ENCODE measurements around the gene STT3A.

DNA sequence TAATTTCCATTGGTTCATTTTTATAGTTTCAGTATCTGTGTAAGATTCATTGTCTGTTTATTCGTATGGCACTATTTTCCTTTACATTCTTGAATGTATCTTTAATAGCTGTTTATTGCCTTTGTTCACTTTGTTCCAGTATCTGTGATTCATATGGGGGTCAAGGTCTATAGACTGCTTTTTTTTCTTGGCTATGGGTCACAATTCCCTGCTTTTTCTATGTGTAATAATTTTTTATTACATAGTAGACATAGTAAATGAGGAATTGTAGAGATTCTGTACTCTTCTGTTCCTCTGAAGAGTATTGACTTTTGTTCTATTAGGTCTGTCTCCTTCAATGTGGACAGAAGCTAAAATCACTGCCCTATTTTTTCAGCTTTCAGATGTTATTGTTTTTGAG is 77.5 kb downstream of the STT3A start:
- TF ChIP-seq, protein P1, sequence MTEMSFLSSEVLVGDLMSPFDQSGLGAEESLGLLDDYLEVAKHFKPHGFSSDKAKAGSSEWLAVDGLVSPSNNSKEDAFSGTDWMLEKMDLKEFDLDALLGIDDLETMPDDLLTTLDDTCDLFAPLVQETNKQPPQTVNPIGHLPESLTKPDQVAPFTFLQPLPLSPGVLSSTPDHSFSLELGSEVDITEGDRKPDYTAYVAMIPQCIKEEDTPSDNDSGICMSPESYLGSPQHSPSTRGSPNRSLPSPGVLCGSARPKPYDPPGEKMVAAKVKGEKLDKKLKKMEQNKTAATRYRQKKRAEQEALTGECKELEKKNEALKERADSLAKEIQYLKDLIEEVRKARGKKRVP (CRISPR knock-in tag; IDR thresholded peaks at IDR 0.05) = no peak
- TF ChIP-seq, protein P2, sequence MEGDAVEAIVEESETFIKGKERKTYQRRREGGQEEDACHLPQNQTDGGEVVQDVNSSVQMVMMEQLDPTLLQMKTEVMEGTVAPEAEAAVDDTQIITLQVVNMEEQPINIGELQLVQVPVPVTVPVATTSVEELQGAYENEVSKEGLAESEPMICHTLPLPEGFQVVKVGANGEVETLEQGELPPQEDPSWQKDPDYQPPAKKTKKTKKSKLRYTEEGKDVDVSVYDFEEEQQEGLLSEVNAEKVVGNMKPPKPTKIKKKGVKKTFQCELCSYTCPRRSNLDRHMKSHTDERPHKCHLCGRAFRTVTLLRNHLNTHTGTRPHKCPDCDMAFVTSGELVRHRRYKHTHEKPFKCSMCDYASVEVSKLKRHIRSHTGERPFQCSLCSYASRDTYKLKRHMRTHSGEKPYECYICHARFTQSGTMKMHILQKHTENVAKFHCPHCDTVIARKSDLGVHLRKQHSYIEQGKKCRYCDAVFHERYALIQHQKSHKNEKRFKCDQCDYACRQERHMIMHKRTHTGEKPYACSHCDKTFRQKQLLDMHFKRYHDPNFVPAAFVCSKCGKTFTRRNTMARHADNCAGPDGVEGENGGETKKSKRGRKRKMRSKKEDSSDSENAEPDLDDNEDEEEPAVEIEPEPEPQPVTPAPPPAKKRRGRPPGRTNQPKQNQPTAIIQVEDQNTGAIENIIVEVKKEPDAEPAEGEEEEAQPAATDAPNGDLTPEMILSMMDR (CRISPR knock-in tag; IDR thresholded peaks at IDR 0.05) = no peak
